Ramos (cell line): ENCODE data around the gene CDH23.

ENCODE experiments used
- in situ Hi-C: fragments of 300-500 bp; cut with MboI; formaldehyde crosslinking; loops from one replicate; pipeline ENCODE4 v1.14.3; 2022; ENCODE audit warnings: low sequenced_read_pairs; ENCODE audit not compliant: unreplicated experiment

Gene CDH23

GRCh38 chr10:71767420-71768035 lies 370.8 kb downstream of the CDH23 start:
- in situ Hi-C loops = no loop called here

DNA sequence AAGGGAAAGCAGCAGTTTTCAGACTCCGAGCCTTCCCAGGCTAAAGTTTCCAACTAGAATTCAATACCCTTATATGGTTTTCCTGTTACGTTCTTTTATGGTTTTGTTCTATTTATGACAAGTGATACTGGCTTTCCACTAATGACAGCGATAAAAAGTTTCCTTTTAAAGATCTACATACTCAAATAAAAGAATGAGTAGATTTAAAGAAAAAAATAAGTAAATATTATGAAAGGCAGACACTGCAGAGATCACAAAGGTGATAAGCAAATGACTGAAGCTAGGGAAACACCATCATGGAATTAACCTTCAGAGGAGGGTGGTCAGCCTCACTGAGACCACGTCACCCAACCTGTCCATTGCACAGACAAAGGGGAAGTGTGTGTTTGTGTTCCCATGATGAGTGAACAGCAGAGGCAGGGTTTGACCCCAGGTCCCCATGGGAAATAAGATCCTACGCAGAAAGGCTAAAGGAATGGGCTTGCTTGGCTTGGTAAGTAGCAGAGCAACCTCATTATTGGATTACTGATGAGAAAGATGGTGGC lies 372.6 kb downstream of the CDH23 start:
- in situ Hi-C loops = no loop called here

DNA sequence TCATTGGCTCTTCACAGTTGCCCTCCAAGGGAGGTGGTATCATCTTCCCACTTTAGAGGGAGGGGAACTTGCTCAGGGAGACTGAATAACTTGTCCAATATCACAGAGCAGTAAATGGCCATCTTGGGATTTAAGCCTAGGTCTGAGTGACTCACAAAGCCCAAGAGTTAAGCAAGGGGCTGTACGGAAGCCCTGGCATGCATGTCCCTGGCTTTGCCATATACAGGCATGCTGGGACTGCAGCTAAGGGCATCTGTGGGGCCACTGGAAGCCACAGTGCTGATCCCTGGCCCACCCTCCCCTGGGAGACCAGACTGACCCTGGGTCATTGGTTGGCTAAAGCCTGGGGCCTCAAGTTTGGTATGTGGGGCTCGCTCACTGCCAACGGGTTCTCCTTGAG lies 373.5 kb downstream of the CDH23 start:
- in situ Hi-C loops = no loop called here

DNA sequence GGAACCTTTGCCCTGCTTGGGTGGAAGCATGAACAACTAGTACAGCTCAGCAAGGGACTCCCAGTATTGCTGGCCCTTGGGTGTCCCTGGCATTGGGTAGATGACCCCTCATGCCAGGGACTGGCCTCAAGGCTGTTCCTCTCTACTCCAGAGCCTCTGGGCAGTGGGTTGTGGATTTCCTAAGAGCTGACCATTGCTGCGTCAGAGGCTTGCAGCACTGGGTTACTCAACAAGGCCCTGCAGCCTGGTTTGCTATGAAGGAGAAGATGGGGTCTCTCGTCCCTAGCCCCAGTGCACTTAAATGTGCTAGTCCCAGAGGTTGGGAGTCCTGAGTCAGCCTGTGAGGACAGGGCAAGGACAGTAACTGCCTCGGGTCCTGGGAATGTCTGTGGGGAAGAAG lies 374.1 kb downstream of the CDH23 start:
- in situ Hi-C loops = no loop called here

DNA sequence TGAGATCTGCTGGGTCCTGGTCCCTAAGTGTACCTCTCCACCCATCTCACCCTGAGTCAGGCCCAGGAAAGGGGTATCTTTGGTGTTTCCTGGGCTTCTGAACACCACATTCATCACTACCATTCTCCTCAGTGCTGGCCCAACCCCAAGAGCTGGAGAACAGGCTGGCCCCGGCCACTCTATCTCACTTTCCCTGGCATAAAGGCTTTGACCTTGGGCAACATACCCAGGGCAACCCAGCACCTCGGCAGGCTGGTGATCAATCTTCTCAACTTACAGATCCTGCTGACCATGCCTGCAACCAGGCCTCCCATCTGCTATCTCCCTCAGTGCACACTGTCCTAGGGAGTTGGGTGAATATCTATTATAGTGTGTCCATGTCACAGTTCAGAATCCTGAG lies 374.5 kb downstream of the CDH23 start:
- in situ Hi-C loops = no loop called here

DNA sequence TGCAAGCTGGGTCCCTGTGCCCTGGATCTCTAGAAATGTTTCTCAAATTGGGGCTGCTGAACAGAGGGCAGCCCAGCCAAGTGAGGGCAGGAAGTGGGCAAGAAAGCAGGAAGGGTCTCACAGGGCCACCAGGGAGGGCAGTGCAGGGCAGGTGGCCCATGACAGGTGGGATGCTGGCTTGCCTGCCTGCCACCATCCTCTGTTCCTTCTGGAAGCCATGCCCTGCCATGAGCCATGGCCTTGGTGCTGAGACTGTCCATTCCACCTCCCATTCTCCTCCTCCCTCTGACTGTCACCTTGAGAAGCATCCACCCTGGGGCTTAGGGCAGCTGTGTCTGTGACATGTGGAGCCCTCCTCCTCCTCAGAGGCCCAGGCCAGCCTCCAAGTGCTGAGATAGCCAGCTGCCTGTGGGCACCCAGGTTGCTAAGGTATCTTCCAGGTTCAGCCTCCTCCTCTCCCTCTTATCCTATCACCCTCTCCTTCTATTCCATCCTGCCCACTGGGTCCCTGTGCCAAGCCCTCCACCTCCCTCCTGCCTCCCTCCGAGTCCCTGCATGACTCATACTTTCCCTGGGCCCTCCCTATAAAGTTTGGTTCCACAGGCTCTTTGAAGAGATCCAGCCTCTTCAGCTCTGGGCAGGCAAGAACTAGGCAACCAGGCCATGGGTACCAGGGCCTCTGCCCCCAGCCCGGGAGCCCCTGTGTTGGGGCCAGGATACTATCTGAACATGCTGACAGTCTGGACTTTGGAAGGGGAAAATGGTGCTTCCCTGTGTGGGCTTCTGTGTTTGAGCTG lies 375.3 kb downstream of the CDH23 start:
- in situ Hi-C loops = no loop called here

DNA sequence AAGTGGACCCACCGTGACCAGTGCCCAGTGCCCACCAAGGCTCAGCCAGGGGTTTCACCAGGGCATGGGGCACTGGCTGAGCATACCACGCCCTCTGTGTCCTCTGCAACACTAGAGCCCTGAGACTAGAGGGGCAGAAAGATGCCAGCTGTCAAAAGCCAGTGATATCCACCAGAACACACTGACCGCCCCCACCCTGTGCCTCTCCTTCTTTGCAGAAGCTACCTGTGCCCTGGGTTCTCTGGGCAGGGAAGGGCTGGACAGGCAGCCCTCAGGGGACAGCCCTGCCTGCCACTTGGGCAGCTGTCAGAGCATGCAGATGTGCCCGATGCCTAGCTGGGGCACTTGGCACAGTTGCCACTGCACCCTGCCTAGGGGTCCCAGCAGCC lies 376.1 kb downstream of the CDH23 start:
- in situ Hi-C loops = no loop called here

- in situ Hi-C loops = no loop called here
Observed at GRCh38 chr10:71773221-71773971, 376.7 kb downstream of the CDH23 start, which contains the start of gene VSIR. VSIR (minus strand) TSS chr10:71773520; CDS start chr10:71773439, 81 bp downstream.

DNA sequence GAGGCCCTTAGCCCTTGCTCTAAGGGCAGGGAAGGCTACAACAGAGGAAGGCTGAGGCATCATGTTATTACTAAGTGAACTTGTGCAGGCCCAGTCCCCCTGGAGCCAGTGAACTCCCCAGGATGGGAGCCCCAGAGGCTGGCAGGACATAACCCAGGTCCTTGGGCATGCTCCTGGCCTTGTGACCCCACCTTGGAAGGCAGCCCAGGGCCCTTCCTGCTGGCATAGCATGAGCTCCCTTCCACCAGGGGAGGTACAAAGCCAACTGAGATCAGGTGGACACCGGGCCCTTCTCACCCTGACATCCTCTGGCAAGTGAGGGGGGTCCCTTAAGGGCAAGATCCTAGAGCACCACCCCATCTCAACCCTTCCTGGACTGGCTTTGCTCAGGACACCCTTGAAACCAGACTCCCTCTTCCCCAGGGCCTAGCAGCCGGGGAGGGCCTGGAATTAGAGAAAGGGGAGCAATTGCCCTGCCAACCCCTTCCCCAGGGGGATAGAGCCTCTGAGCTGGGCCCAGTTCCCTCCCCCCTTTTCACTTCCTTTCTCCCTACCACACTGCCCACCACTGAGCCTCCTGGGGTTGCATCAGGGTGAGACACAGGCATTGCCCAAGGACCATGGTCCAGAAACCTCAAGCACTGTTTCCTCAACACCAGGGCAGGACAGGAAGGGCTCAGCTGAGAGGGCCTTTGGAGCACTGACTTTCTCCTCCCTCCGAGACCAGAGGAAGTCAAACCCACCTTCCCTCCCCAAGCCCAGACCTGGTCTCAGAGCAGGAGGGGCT lies 378.4 kb downstream of the CDH23 start:
- in situ Hi-C loops = no loop called here

DNA sequence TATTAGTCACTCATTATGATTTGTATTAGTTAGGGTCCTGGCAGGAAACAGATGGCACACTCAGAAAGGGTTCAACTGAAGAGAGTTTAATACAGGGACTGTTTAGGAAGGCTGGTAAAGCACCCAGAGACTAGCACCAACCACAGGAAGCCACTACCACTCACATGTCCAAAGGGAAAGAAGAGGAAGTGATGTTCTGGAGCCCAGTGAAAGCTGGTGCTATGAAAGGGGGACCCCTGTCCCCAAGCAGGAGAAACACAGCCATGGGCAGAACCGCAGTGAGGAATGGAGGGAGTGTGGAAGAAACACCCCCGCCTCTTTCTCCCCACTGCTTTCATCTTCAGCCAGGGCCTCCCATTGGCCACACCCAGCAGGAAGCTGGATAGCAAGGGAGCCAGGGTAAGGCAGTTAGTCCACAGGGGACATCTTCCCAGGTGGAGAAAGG lies 379.8 kb downstream of the CDH23 start:
- in situ Hi-C loops = no loop called here

DNA sequence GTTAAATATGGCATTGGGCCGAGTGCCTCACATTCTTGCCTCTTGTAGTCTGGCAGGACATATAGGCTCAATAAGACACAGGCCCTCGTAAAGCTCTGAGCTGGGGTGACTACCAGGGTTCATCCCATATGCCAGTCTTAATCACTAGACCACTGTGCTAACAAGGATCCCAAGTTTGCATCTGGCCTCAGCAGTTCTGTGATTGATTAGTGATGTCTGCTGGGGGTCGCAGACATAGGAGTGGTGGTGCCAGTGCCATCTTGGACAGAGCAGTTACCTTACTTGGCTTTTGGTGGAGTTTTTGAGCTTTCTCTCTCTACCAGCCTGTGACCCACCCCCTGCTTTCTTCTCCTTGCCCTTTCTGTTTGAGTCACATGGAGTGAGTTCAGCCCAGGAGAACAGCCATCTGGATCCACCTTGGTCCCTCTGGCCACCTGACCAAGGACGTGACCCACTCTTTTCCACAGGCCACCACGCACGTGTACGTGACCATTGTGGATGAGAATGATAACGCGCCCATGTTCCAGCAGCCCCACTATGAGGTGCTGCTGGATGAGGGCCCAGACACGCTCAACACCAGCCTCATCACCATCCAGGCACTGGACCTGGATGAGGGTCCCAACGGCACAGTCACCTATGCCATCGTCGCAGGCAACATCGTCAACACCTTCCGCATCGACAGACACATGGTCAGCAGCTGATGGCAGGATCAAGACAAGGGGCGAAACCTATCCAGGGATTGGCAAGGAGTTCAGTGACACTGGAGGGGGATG lies 380.7 kb downstream of the CDH23 start:
- in situ Hi-C loops = no loop called here

DNA sequence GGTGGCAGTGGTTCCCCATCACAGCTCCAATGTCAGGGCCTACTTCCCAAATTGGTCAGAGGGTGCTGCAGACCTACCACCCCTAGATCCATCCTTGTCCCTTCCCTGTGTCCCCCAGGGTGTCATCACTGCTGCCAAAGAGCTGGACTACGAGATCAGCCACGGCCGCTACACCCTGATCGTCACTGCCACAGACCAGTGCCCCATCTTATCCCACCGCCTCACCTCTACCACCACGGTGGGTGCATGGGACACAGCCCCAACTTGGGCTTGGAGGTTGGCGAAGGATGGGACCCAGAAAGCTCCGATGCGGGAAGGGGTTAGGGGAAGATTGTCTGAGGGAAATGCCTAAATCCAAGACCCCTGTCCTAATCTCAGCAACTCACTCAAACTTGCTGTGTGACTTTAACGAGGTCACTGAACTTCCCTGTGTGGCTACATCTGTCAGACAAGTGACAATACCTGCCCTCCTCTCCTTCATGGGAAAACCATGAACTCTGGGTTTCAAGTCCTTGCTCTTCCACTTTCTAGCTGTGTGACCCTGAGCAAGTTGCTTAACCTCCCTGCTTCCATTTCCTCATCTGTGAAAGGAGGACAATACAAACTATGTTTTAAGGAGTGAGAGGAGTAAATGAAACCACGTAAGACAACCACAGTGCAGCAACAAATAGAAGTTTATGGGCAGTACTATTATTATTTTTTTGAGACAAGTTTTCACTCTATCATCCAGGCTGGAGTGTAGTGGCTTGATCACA lies 381.5 kb downstream of the CDH23 start:
- in situ Hi-C loops = no loop called here

GRCh38 chr10:71779641-71780040 lies 382.9 kb downstream of the CDH23 start:
- in situ Hi-C loops = no loop called here

DNA sequence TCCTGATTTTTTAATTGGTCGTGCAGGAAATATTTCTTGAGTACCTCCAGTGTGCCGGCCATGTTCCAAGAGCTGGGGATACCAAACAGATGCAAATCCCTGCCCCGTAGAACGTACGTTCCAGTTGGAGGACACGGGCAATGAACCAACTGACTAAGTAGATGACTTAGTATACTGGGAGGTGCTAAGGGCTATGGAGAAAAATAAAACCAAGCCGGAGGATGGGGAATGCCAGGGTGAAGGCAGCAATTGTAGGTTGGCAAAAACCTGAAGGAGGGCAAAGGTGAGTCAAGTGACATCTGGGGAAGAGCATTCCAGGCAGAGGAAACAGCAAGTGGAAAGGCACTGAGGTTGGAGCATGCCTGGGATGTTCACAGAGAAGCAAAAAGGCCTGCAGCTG lies 383.4 kb downstream of the CDH23 start:
- in situ Hi-C loops = no loop called here

GRCh38 chr10:71780719-71781118 lies 384.0 kb downstream of the CDH23 start:
- in situ Hi-C loops = no loop called here

- in situ Hi-C loops = no loop called here
Observed at GRCh38 chr10:71782221-71782916, 385.6 kb downstream of the CDH23 start.

- in situ Hi-C loops = no loop called here
Observed at GRCh38 chr10:71782917-71783490, 386.3 kb downstream of the CDH23 start.
